Naive thymus-derived CD4-positive, alpha-beta T cell (primary cell): ENCODE data around the gene HLA-DRA. TPM values are rescaled to one million over a fixed set of nuclear protein-coding genes. Genes with fewer than 3 reads are reported as not detected.

Experiments
- ATAC-seq: fragments of 150-1000 bp; cut with Tn5 transposase; 2 replicates; pipeline ENCODE4 v1.10.0; 2021; ENCODE audit warnings: mild to moderate bottlenecking, moderate library complexity
- CTCF ChIA-PET: fragments of 350-600 bp; sonication (Branson Sonifier 250); formaldehyde crosslinking; loops from one replicate; lab custom pipeline; 2021; ENCODE audit warnings: antibody characterized with exemption; lab: Charles Lee
- POLR2A ChIA-PET: fragments of 350-600 bp; sonication (Branson Sonifier 250); formaldehyde crosslinking; loops from one replicate; lab custom pipeline; 2021; ENCODE audit warnings: antibody characterized with exemption, inconsistent platforms; lab: Charles Lee
- DNase-seq, 9 donors: peaks; one replicate each; pipeline versions ENCODE4 v3.0.0 to v3.0.0-alpha.2; 2020 to 2022; ENCODE audit warnings: mixed read lengths in 1 of 9
- H3K27ac ChIP-seq: one replicate; pipeline ENCODE4 v1.7.0; 2013; ENCODE audit warnings: mild to moderate bottlenecking, low read depth, low read length, moderate library complexity
- H3K27me3 ChIP-seq, 2 donors: one replicate each; pipeline ENCODE4 v1.7.0; 2013; ENCODE audit warnings: low read length in 2 of 2, mild to moderate bottlenecking in 2 of 2, moderate library complexity in 2 of 2; ENCODE audit not compliant: control insufficient read depth in 2 of 2, insufficient read depth in 2 of 2
- H3K36me3 ChIP-seq, 3 experiments: 1 replicate in 2 of 3; 2 replicates in 1 of 3; pipeline ENCODE4 v1.7.0; 2013; ENCODE audit warnings: low read length in 3 of 3, mild to moderate bottlenecking in 3 of 3, moderate library complexity in 1 of 3; ENCODE audit not compliant: insufficient read depth in 3 of 3, control insufficient read depth in 2 of 3
- H3K4me1 ChIP-seq, 2 donors: one replicate each; pipeline ENCODE4 v1.7.0; 2013; ENCODE audit warnings: low read length in 2 of 2, mild to moderate bottlenecking in 2 of 2, moderate library complexity in 1 of 2; ENCODE audit not compliant: control insufficient read depth in 2 of 2, insufficient read depth in 2 of 2
- H3K4me3 ChIP-seq: 2 replicates; pipeline ENCODE4 v1.7.0; 2013; ENCODE audit warnings: mild to moderate bottlenecking, low read length
- H3K9me3 ChIP-seq, 3 experiments: 1 replicate in 2 of 3; 2 replicates in 1 of 3; pipeline ENCODE4 v1.7.0; 2013; ENCODE audit warnings: low read length in 3 of 3; ENCODE audit not compliant: control insufficient read depth in 2 of 3
- H3K27ac Mint-ChIP-seq, 9 donors: one replicate each; pipeline ENCODE4 v1.8.0; 2020 to 2022; ENCODE audit warnings: mixed read lengths in 9 of 9, mild to moderate bottlenecking in 8 of 9, moderate library complexity in 5 of 9, inconsistent platforms in 2 of 9
- H3K27me3 Mint-ChIP-seq, 5 donors: one replicate each; pipeline ENCODE4 v1.8.0; 2021 to 2022; ENCODE audit warnings: mixed read lengths in 5 of 5, mild to moderate bottlenecking in 1 of 5
- H3K36me3 Mint-ChIP-seq, 5 donors: one replicate each; pipeline ENCODE4 v1.8.0; 2020 to 2022; ENCODE audit warnings: mixed read lengths in 5 of 5, mild to moderate bottlenecking in 3 of 5, inconsistent platforms in 1 of 5
- H3K4me1 Mint-ChIP-seq, 7 donors: one replicate each; pipeline ENCODE4 v1.8.0; 2020 to 2022; ENCODE audit warnings: mixed read lengths in 7 of 7, mild to moderate bottlenecking in 3 of 7, inconsistent platforms in 1 of 7
- H3K4me3 Mint-ChIP-seq, 10 donors: one replicate each; pipeline ENCODE4 v1.8.0; 2020 to 2022; ENCODE audit warnings: mild to moderate bottlenecking in 10 of 10, mixed read lengths in 10 of 10, moderate library complexity in 6 of 10, inconsistent platforms in 2 of 10
- H3K9me3 Mint-ChIP-seq, 11 donors: one replicate each; pipeline ENCODE4 v1.8.0; 2020 to 2022; ENCODE audit warnings: mixed read lengths in 11 of 11, mild to moderate bottlenecking in 4 of 11, inconsistent platforms in 1 of 11, moderate library complexity in 1 of 11
- intact Hi-C, 2 donors: fragments of 100-400 bp; cut with micrococcal nuclease; formaldehyde crosslinking; loops; one replicate each; pipeline ENCODE4 v1.15.1; 2023
- polyA plus RNA-seq, 2 donors: library from polyadenylated mRNA; unstranded; fragments of 300-500 nt; fragmentation: Illumina TruSeq; gene quantifications; one replicate each; pipeline ENCODE4 v1.2.3, GENCODE V29; 2021
- total RNA-seq, 6 experiments: library from RNA in 5 of 6; stranded (reverse) in 5 of 6; gene quantifications; 1 replicate in 5 of 6; 2 replicates in 1 of 6; pipeline ENCODE4 v1.2.3 and lab custom pipeline; 2021 to 2026

The HLA-DRA gene
- total RNA-seq = 100 to 1,000 TPM in 3 of 5 experiments, 10 to 100 TPM in 2; 35.4 to 679 (median 104) TPM
- polyA plus RNA-seq = 10 to 100 TPM in 1 of 2 donors, 1 to 10 TPM in 1; 7.8 to 11.0 TPM
- total RNA-seq (lab: John Stamatoyannopoulos, UW) = not detected

- DNase-seq = peak in 7 of 9 donors; percentile 39 to 71 (median 62)
- intact Hi-C loops = no loop called here
- H3K9me3 ChIP-seq = no peaks in the 10 kb centered on the region
- H3K27ac ChIP-seq = no peak within 1 kb of the TSS
- peak within 1 kb of the TSS; percentile 45 for H3K4me3 ChIP-seq
- Mint-ChIP-seq H3K9me3 (peaks cover 0 to 3% (median 0%) of the 10 kb centered on the region in 11 donors), H3K36me3 (peaks cover 0 to 5% (median 0%) of the 10 kb centered on the region in 5 donors), H3K4me3 (peak within 1 kb of the TSS in 8 of 10 donors; percentile 1 to 83 (median 33)), H3K27ac (peak within 1 kb of the TSS in 3 of 9 donors; percentile 48 to 84 (median 69)), H3K27me3 (peaks cover 17 to 33% (median 24%) of the 10 kb centered on the region in 5 donors), H3K4me1 (peaks cover 6 to 23% (median 7%) of the 10 kb centered on the region in 7 donors)
- ATAC-seq = peak; percentile 77
- no peaks in the 10 kb centered on the region for H3K36me3 ChIP-seq
- POLR2A ChIA-PET = no interaction called here
- no peaks in the 10 kb centered on the region for H3K27me3 ChIP-seq
- CTCF ChIA-PET = interaction anchor here (0.8 kb wide), 1 partner anchor 23 kb away, joined by 3 read pairs; no protein-coding TSS in a partner anchor
- peaks cover 0 to 4% of the 10 kb centered on the region in 2 donors for H3K4me1 ChIP-seq
Observed at GRCh38 chr6:32439602-32440214, at the start of gene HLA-DRA. TSS of gene HLA-DRA (plus strand) at chr6:32439887. CDS start at chr6:32439951, 64 bp downstream.

- ATAC-seq (no peak), DNase-seq (no peak)
- H3K27me3 Mint-ChIP-seq = peaks cover 9 to 57% (median 31%) of the 10 kb centered on the region in 5 donors
- Histone ChIP-seq H3K27me3 (no peaks in the 10 kb centered on the region), H3K4me1 (no peaks in the 10 kb centered on the region), H3K9me3 (no peaks in the 10 kb centered on the region), H3K27ac (no peak overlapping the region), H3K36me3 (no peaks in the 10 kb centered on the region), H3K4me3 (no peak overlapping the region)
- CTCF ChIA-PET = no interaction called here
- H3K4me3 Mint-ChIP-seq = no peak overlapping the region
- H3K27ac Mint-ChIP-seq = no peak overlapping the region
- H3K9me3 Mint-ChIP-seq = no peaks in the 10 kb centered on the region
- no peaks in the 10 kb centered on the region for H3K4me1 Mint-ChIP-seq
- POLR2A ChIA-PET = no interaction called here
- no peaks in the 10 kb centered on the region for H3K36me3 Mint-ChIP-seq
- intact Hi-C loops = no loop called here
Observed at GRCh38 chr6:32391505-32391904, 48.2 kb upstream of the HLA-DRA start.

- DNase-seq (no peak), ATAC-seq (no peak)
- peaks cover 0 to 4% (median 0%) of the 10 kb centered on the region in 7 donors for H3K4me1 Mint-ChIP-seq
- Histone ChIP-seq H3K4me3 (no peak overlapping the region), H3K27ac (no peak overlapping the region), H3K4me1 (no peaks in the 10 kb centered on the region), H3K9me3 (no peaks in the 10 kb centered on the region), H3K36me3 (no peaks in the 10 kb centered on the region), H3K27me3 (no peaks in the 10 kb centered on the region)
- intact Hi-C loops = no loop called here
- peaks cover 7 to 46% (median 18%) of the 10 kb centered on the region in 5 donors for H3K27me3 Mint-ChIP-seq
- CTCF ChIA-PET = no interaction called here
- POLR2A ChIA-PET = no interaction called here
- no peaks in the 10 kb centered on the region for H3K9me3 Mint-ChIP-seq
- no peaks in the 10 kb centered on the region for H3K36me3 Mint-ChIP-seq
- H3K4me3 Mint-ChIP-seq = no peak overlapping the region
- no peak overlapping the region for H3K27ac Mint-ChIP-seq
Observed at GRCh38 chr6:32393665-32394420, 45.8 kb upstream of the HLA-DRA start.

GRCh38 chr6:32396028-32396427, 43.7 kb upstream of the HLA-DRA start:
- H3K9me3 Mint-ChIP-seq = no peaks in the 10 kb centered on the region
- H3K27ac Mint-ChIP-seq = no peak overlapping the region
- H3K27me3 Mint-ChIP-seq = peaks cover 4 to 38% (median 16%) of the 10 kb centered on the region in 5 donors
- H3K4me1 Mint-ChIP-seq = peaks cover 0 to 4% (median 0%) of the 10 kb centered on the region in 7 donors
- CTCF ChIA-PET = interaction anchor here (1.0 kb wide), 1 partner anchor 15 kb away, joined by 3 read pairs; no protein-coding TSS in a partner anchor
- no peak for ATAC-seq
- no peaks in the 10 kb centered on the region for H3K36me3 Mint-ChIP-seq
- Histone ChIP-seq H3K4me1 (no peaks in the 10 kb centered on the region), H3K9me3 (no peaks in the 10 kb centered on the region), H3K27me3 (no peaks in the 10 kb centered on the region), H3K4me3 (no peak overlapping the region), H3K27ac (no peak overlapping the region), H3K36me3 (no peaks in the 10 kb centered on the region)
- POLR2A ChIA-PET = no interaction called here
- H3K4me3 Mint-ChIP-seq = no peak overlapping the region
- DNase-seq = no peak
- intact Hi-C loops = no loop called here

GRCh38 chr6:32397252-32397920, 42.3 kb upstream of the HLA-DRA start:
- H3K27ac ChIP-seq = no peak overlapping the region
- Mint-ChIP-seq H3K4me1 (peaks cover 0 to 4% (median 0%) of the 10 kb centered on the region in 7 donors), H3K27me3 (peaks cover 4 to 42% (median 16%) of the 10 kb centered on the region in 5 donors), H3K4me3 (no peak overlapping the region), H3K36me3 (no peaks in the 10 kb centered on the region), H3K9me3 (no peaks in the 10 kb centered on the region), H3K27ac (no peak overlapping the region)
- H3K4me1 ChIP-seq = no peaks in the 10 kb centered on the region
- ATAC-seq = no peak
- ChIA-PET CTCF (no interaction called here), POLR2A (no interaction called here)
- no peak overlapping the region for H3K4me3 ChIP-seq
- H3K36me3 ChIP-seq = no peaks in the 10 kb centered on the region
- no peak for DNase-seq
- no peaks in the 10 kb centered on the region for H3K27me3 ChIP-seq
- H3K9me3 ChIP-seq = no peaks in the 10 kb centered on the region
- intact Hi-C loops = no loop called here

GRCh38 chr6:32401284-32401963, 38.3 kb upstream of the HLA-DRA start:
- Histone ChIP-seq H3K4me1 (no peaks in the 10 kb centered on the region), H3K9me3 (no peaks in the 10 kb centered on the region), H3K36me3 (no peaks in the 10 kb centered on the region), H3K4me3 (no peak overlapping the region), H3K27ac (no peak overlapping the region), H3K27me3 (no peaks in the 10 kb centered on the region)
- no peak overlapping the region for H3K27ac Mint-ChIP-seq
- H3K4me3 Mint-ChIP-seq = no peak overlapping the region
- ChIA-PET CTCF (interaction anchor here (0.7 to 1.1 kb wide), 3 partner anchors 11 to 301 kb away, joined by 3 to 4 read pairs (median 4); no protein-coding TSS in a partner anchor), POLR2A (interaction anchor here (0.7 kb wide), 1 partner anchor 608 kb away, joined by 4 read pairs; no protein-coding TSS in a partner anchor)
- ATAC-seq (no peak), DNase-seq (no peak)
- intact Hi-C loops = no loop called here
- H3K27me3 Mint-ChIP-seq = peaks cover 18 to 38% (median 26%) of the 10 kb centered on the region in 5 donors
- peaks cover 0 to 4% (median 0%) of the 10 kb centered on the region in 7 donors for H3K4me1 Mint-ChIP-seq
- no peaks in the 10 kb centered on the region for H3K36me3 Mint-ChIP-seq
- no peaks in the 10 kb centered on the region for H3K9me3 Mint-ChIP-seq
